ENCODE results near the gene PEX13.
"Not testable (repeated sequence)": the region's sequence is repeated elsewhere in the genome, so short reads cannot be mapped to it uniquely, and the experiment has no call there.

The PEX13 gene

DNA sequence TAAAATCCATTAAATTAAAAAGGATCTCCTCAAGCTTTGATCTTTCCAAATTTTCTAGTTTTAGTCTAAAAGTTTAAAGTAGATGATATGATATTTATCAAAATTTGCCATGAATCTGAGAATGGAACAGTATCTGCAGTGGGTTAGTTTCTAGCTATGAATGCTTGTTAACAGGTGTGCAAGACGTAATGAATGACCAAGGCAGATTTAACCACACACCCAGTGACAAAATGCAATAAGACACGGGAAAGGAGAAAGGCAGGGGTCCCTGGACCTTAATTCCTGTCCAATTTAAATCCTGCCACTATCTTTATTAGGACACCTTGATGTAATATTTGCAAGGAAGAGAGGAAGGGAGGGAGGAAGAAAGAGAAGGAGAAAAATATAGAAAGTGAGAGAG is 30.5 kb upstream of the PEX13 start:
- Histone ChIP-seq H3K4me1 (ENCODE audit: control insufficient read depth, insufficient read depth, low read length) (no peaks in the 10 kb centered on the region), H3K27ac (ENCODE audit: low read depth, low read length) (no peak overlapping the region), H3K27me3 (ENCODE audit: control insufficient read depth, insufficient read depth, low read length) (no peaks in the 10 kb centered on the region), H3K9ac (ENCODE audit: low read length) (no peak overlapping the region), H3K4me3 (ENCODE audit: low read length) (no peak overlapping the region), H3K36me3 (ENCODE audit: control insufficient read depth, insufficient read depth, low read length) (no peaks in the 10 kb centered on the region)

DNA sequence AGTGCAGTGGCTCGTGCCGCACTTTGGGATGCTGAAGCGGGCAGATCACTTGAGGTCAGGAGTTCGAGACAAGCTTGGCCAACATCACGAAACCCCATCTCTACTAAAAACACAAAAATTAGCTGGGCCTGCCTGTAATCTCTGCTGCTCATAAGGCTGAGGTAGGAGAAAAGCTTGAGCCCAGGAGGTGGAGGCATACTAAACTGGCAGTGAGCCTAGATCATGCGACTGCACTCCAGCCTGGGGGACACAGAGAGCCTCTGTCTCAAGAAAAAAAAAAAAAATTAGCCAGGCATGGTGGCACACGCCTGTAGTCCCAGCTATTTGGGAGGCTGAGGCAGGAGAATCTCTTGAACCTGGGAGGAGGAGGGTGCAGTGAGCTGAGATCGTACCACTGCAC is 29.9 kb upstream of the PEX13 start:
- H3K4me3 ChIP-seq (ENCODE audit: low read length); H3K27ac ChIP-seq (ENCODE audit: low read depth, low read length): not testable (repeated sequence)

DNA sequence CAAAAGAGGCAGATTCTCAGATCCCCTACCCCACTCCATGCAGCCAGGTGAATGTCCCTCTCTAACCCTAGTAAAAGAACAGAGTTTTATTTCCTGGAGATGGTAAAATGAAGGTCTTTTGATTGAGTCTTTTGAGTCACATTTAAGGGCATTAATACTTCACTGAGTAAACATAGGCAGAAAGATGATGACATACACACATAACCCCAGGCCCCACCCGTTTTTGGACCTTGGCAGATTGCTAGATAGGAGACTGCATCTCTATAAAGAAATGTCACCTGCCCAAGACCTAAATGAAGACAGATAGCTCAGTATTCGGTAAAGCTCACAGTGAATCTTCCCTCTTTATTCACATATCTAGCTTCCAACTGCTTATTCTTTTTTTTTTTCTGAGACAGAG is 28.3 kb upstream of the PEX13 start:
- H3K9ac ChIP-seq (ENCODE audit: low read length): no peak overlapping the region
- no peak overlapping the region for H3K27ac ChIP-seq (ENCODE audit: low read depth, low read length)
- no peaks in the 10 kb centered on the region for H3K4me1 ChIP-seq (ENCODE audit: control insufficient read depth, insufficient read depth, low read length)
- H3K36me3 ChIP-seq (ENCODE audit: control insufficient read depth, insufficient read depth, low read length): no peaks in the 10 kb centered on the region
- no peaks in the 10 kb centered on the region for H3K27me3 ChIP-seq (ENCODE audit: control insufficient read depth, insufficient read depth, low read length)
- H3K4me3 ChIP-seq (ENCODE audit: low read length): no peak overlapping the region

More for the DNA sequence above, 29.9 kb upstream of the PEX13 start:
- H3K36me3 ChIP-seq (ENCODE audit: control insufficient read depth, insufficient read depth, low read length); H3K27me3 ChIP-seq (ENCODE audit: control insufficient read depth, insufficient read depth, low read length); H3K4me1 ChIP-seq (ENCODE audit: control insufficient read depth, insufficient read depth, low read length); H3K9ac ChIP-seq (ENCODE audit: low read length): not testable (repeated sequence)

DNA sequence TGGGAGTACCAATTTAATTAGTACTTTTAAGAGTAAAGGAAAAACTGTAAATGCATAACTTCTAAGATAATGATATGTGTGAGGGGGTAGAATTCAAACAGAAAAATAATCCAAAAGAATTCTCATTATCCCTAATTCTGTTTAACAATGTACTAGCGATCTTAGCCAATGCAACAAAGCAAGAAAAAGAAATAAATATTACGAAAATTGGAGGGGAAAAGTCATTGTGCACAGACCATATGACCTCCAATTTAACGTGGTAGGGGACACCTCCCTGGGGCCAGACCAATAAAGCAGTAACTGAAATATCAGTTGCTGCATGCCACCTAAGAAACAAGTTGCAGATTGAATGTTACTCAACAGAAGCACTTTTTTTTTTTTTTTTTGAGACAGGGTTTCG is 25.9 kb upstream of the PEX13 start:
- H3K4me1 ChIP-seq (ENCODE audit: control insufficient read depth, insufficient read depth, low read length): no peaks in the 10 kb centered on the region
- H3K36me3 ChIP-seq (ENCODE audit: control insufficient read depth, insufficient read depth, low read length): no peaks in the 10 kb centered on the region
- no peak overlapping the region for H3K4me3 ChIP-seq (ENCODE audit: low read length)
- H3K9ac ChIP-seq (ENCODE audit: low read length): no peak overlapping the region
- no peak overlapping the region for H3K27ac ChIP-seq (ENCODE audit: low read depth, low read length)
- H3K27me3 ChIP-seq (ENCODE audit: control insufficient read depth, insufficient read depth, low read length): no peaks in the 10 kb centered on the region

DNA sequence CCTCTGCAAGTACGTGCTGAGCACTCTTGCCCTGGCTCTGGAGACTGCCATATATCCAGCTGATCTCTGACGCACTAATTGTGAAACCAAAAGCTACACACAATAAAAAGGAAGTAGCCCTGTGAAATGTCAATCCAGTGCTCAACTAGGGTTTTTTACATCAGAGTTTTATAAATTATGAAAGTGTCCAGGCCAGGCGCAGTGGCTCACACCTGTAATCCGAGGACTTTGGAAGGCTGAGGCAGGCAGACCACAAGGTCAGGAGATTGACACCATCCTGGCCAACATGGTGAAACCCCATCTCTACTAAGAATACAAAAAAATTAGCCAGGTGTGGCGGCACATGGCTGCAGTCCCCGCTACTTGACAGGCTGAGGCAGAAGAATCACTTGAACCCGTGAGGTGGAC is 24.5 kb upstream of the PEX13 start:
- H3K4me1 ChIP-seq (ENCODE audit: control insufficient read depth, insufficient read depth, low read length): no peaks in the 10 kb centered on the region
- no peaks in the 10 kb centered on the region for H3K36me3 ChIP-seq (ENCODE audit: control insufficient read depth, insufficient read depth, low read length)
- no peak overlapping the region for H3K27ac ChIP-seq (ENCODE audit: low read depth, low read length)
- H3K9ac ChIP-seq (ENCODE audit: low read length): no peak overlapping the region
- no peak overlapping the region for H3K4me3 ChIP-seq (ENCODE audit: low read length)
- H3K27me3 ChIP-seq (ENCODE audit: control insufficient read depth, insufficient read depth, low read length): no peaks in the 10 kb centered on the region

DNA sequence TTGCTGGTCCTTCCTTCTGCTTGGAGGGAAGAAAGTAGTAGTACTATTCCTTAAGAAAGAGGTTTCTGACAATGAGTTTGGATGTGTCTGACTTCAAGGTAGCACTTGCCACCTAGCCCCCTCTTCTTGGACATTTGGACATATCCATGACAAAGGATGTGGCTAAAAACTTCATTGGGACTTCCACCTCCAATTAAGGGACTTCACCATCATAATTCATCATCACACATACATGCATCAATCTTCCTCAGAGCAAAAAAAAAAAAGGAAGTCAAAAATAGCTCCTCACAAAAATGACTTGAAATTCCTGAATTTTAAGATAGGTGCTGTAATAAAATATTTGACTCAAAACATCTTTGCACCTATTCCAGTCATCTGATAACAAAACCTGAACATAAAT is 23.4 kb upstream of the PEX13 start:
- no peaks in the 10 kb centered on the region for H3K4me1 ChIP-seq (ENCODE audit: control insufficient read depth, insufficient read depth, low read length)
- H3K36me3 ChIP-seq (ENCODE audit: control insufficient read depth, insufficient read depth, low read length): no peaks in the 10 kb centered on the region
- no peak overlapping the region for H3K27ac ChIP-seq (ENCODE audit: low read depth, low read length)
- no peaks in the 10 kb centered on the region for H3K27me3 ChIP-seq (ENCODE audit: control insufficient read depth, insufficient read depth, low read length)
- H3K9ac ChIP-seq (ENCODE audit: low read length): no peak overlapping the region
- H3K4me3 ChIP-seq (ENCODE audit: low read length): no peak overlapping the region

DNA sequence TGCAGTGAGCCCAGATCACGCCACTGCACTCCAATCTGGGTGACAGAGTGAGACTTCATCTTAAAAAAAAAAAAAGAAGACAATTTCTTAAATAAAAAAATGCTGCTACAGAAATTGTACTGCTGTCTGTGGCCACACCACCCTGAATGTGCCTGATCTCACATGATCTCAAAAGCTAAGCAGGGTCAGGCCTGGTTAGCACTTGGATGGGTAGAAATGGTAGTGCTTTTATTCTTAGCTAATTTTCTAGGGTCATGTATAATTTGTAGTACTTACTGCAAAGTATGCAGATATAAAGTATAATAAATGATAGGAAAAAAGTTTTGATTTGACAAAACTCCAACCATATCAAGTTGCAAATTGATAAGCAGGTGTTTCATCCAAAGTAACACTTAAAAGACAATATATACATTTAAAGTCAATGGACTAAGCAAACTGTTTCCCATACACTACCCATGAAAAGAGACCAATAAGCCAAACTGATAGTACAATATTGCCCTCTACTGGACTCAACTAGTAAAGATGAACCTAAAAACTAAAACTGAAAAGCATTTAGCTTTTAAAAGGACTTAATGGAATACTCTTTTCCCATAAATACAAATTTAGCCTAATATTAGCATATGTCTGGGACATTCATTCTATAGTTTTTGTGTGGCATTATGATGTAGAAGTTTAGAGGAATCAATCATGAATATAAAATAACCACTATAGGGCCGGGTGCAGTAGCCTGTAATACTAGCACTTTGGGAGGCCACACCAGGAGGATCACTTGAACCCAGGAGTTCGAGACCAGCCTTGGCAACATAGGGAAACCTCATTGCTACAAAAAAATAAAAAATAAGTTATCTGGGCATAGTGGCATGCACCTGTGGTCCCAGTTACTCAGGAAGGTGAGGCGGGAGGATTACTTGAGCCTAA is 18.6 kb upstream of the PEX13 start:
- Histone ChIP-seq H3K4me1 (ENCODE audit: control insufficient read depth, insufficient read depth, low read length) (no peaks in the 10 kb centered on the region), H3K27me3 (ENCODE audit: control insufficient read depth, insufficient read depth, low read length) (no peaks in the 10 kb centered on the region), H3K27ac (ENCODE audit: low read depth, low read length) (no peak overlapping the region), H3K9ac (ENCODE audit: low read length) (no peak overlapping the region), H3K36me3 (ENCODE audit: control insufficient read depth, insufficient read depth, low read length) (no peaks in the 10 kb centered on the region), H3K4me3 (ENCODE audit: low read length) (no peak overlapping the region)

DNA sequence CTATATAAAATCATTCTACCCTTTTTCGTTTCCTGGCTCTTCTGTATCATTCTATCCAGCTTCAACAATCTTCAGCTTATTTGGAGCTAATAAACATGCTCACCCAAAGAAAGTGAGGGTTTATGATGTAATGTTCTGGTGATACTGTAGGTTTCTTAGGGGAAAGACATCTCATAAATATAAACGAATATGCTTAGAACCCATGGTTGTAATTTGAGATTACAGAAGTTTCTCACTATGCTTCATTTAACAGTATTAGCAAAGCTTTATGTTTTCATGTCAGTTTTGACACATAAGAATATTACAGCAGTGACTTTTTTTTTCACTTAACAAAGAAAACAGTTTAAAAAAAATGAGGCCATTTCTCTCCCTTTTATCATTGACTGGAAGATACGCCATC is 11.8 kb upstream of the PEX13 start:
- Histone ChIP-seq H3K36me3 (ENCODE audit: control insufficient read depth, insufficient read depth, low read length) (no peaks in the 10 kb centered on the region), H3K9ac (ENCODE audit: low read length) (no peak overlapping the region), H3K4me3 (ENCODE audit: low read length) (no peak overlapping the region), H3K27ac (ENCODE audit: low read depth, low read length) (no peak overlapping the region), H3K27me3 (ENCODE audit: control insufficient read depth, insufficient read depth, low read length) (no peaks in the 10 kb centered on the region), H3K4me1 (ENCODE audit: control insufficient read depth, insufficient read depth, low read length) (no peaks in the 10 kb centered on the region)

DNA sequence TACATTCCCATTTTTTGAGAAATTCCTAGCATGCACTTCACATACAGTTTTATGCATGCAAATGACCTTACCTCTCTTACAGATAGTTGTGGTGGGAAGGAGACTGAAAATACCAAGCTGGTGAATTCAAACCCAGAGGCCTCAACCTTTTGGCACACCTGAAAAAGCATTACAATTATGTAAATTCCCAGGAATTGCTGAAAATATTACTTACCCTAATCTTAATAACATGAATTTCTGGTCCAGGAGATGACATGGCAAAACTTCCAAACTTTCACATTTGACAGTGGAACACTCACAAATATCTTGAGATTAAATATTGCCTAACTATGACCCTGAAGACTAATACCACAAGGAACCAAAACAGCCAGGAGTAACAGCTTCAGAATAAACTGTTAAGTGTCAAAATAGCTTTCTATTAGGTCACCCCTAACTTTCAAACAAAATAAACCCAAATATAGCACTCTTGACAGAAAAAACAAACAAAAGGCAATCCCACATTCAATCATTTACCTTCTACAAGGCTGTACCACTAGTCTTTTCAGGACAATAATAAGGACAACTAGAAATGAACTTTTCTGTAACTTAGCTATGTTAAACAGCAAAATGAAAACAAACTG is 10.9 kb upstream of the PEX13 start:
- H3K36me3 ChIP-seq (ENCODE audit: control insufficient read depth, insufficient read depth, low read length): no peaks in the 10 kb centered on the region
- H3K9ac ChIP-seq (ENCODE audit: low read length): no peak overlapping the region
- no peaks in the 10 kb centered on the region for H3K27me3 ChIP-seq (ENCODE audit: control insufficient read depth, insufficient read depth, low read length)
- H3K27ac ChIP-seq (ENCODE audit: low read depth, low read length): no peak overlapping the region
- no peaks in the 10 kb centered on the region for H3K4me1 ChIP-seq (ENCODE audit: control insufficient read depth, insufficient read depth, low read length)
- H3K4me3 ChIP-seq (ENCODE audit: low read length): no peak overlapping the region

DNA sequence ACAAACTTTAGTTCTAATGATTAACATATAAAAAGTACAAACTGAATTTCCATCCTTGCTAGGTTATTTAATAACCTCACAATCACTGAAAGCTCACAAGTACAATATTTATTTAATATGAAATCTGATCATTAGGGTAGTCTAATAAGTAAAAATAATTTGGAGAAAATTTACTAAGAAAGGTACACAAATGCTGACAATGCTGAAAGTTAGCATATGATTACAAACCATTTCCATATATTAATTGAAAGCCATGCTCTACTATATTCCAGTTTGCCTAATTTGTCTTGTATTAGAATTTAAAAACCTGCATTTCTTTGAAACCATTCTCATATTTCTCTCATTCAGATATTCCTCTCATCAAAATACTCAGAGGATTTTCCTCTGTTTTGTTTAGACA is 8.2 kb upstream of the PEX13 start:
- Histone ChIP-seq H3K9ac (ENCODE audit: low read length) (no peak overlapping the region), H3K4me3 (ENCODE audit: low read length) (no peak overlapping the region), H3K27me3 (ENCODE audit: control insufficient read depth, insufficient read depth, low read length) (no peaks in the 10 kb centered on the region), H3K27ac (ENCODE audit: low read depth, low read length) (no peak overlapping the region), H3K4me1 (ENCODE audit: control insufficient read depth, insufficient read depth, low read length) (no peaks in the 10 kb centered on the region), H3K36me3 (ENCODE audit: control insufficient read depth, insufficient read depth, low read length) (no peaks in the 10 kb centered on the region)

DNA sequence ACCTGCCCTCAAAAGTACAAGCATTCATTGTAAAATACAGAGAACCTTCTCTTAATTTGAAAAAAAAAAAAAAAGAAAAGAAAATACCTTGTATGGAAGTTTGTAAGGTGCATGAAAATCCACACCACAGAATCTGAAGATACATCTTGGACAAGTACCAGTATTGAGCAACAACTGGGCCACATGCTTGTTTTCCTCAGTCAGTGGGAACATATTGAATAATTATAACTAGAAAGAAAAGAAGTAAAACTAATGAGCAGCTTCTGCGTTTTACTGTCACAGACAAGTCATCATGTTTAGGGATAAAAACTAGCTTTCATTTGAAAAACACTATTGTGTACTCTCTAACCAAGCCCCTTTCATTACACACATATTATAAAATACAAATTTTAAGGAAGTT is 5.8 kb upstream of the PEX13 start:
- Histone ChIP-seq H3K27me3 (ENCODE audit: control insufficient read depth, insufficient read depth, low read length) (no peaks in the 10 kb centered on the region), H3K9ac (ENCODE audit: low read length) (no peak overlapping the region), H3K27ac (ENCODE audit: low read depth, low read length) (no peak overlapping the region), H3K36me3 (ENCODE audit: control insufficient read depth, insufficient read depth, low read length) (no peaks in the 10 kb centered on the region), H3K4me3 (ENCODE audit: low read length) (no peak overlapping the region), H3K4me1 (ENCODE audit: control insufficient read depth, insufficient read depth, low read length) (no peaks in the 10 kb centered on the region)

DNA sequence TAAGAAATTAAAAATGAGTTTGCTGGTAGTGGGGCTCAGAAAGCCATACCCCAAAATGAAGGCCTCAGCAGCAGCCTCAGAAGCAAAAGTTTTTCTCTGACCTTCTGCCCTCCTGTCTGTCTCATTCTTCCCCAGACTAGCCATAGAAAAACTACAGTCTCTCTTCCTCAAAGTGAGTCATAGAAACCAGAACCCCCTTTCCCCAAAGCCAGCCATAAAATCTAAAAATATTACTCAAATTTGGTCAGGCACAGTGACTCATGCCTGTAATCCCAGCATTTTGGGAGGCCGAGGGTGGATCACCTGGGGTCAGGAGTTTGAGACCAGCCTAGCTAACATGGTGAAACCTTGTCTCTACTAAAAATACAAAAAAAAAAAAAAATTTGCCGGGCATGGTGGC is 5.2 kb upstream of the PEX13 start:
- H3K4me3 ChIP-seq (ENCODE audit: low read length); H3K4me1 ChIP-seq (ENCODE audit: control insufficient read depth, insufficient read depth, low read length); H3K27ac ChIP-seq (ENCODE audit: low read depth, low read length); H3K9ac ChIP-seq (ENCODE audit: low read length); H3K27me3 ChIP-seq (ENCODE audit: control insufficient read depth, insufficient read depth, low read length); H3K36me3 ChIP-seq (ENCODE audit: control insufficient read depth, insufficient read depth, low read length): not testable (repeated sequence)

DNA sequence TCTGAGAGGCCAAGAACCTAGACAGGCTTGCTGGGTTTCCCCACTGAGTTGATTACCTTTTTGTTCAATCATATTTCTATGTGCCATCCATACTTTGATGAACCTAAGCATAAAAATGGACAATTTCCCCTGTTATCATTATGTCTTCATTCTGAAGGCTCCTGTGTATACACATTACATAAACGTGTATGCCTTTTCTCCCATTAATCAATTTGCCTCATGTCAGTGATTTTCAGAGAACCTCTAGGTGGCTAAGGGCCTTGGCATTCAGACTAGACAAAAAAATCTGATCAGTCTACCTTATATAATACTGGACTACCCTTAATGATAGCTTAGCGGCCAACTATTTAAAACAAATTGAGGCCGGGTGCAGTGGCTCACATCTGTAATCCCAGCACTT is 4.1 kb upstream of the PEX13 start:
- Histone ChIP-seq H3K27me3 (ENCODE audit: control insufficient read depth, insufficient read depth, low read length) (no peaks in the 10 kb centered on the region), H3K27ac (ENCODE audit: low read depth, low read length) (no peak overlapping the region), H3K4me3 (ENCODE audit: low read length) (no peak overlapping the region), H3K9ac (ENCODE audit: low read length) (no peak overlapping the region), H3K36me3 (ENCODE audit: control insufficient read depth, insufficient read depth, low read length) (no peaks in the 10 kb centered on the region), H3K4me1 (ENCODE audit: control insufficient read depth, insufficient read depth, low read length) (no peaks in the 10 kb centered on the region)

Measured in rectal smooth muscle tissue (tissue), 1 donor.